Measurements from ENCODE around the gene DUSP19. TPM values are rescaled to one million over a fixed set of nuclear protein-coding genes. Genes with fewer than 3 reads are reported as not detected.
A peak's percentile ranks its signal among the peaks of the same experiment; 100 is the strongest.

The DUSP19 gene
- 3.9 and 4.7 TPM in 2 replicates for total RNA-seq
- long read RNA-seq, full-length matches to known transcripts, result 2 of 3 reads
- long read RNA-seq, partial matches to known transcripts, result 0 of 3 reads
- long read RNA-seq, other reads (novel, unspliced or antisense), result 1 of 3 reads

- no peaks in the 10 kb centered on the region for H3K36me3 Mint-ChIP-seq (ENCODE audit: unreplicated experiment)
- H3K27ac Mint-ChIP-seq (ENCODE audit: unreplicated experiment), result peak within 1 kb of the TSS; percentile 87
- DNase-seq (ENCODE audit: extremely low spot score, unreplicated experiment), result peak; percentile 96
- H3K4me3 Mint-ChIP-seq (ENCODE audit: unreplicated experiment), result peak within 1 kb of the TSS; percentile 89
- TF ChIP-seq CTCF (IDR thresholded peaks at IDR 0.05), result no peak
- no peaks in the 10 kb centered on the region for H3K9me3 Mint-ChIP-seq (ENCODE audit: unreplicated experiment)
- peaks cover 9% of the 10 kb centered on the region for H3K4me1 Mint-ChIP-seq (ENCODE audit: unreplicated experiment)
- peaks cover 8% of the 10 kb centered on the region for H3K27me3 Mint-ChIP-seq (ENCODE audit: unreplicated experiment)
Observed at GRCh38 chr2:183078464-183079138, at the start of gene DUSP19. DUSP19 (plus strand) TSS chr2:183078747; CDS start chr2:183078934, 187 bp downstream.

- Mint-ChIP-seq H3K27ac (ENCODE audit: unreplicated experiment) (peak overlapping the region; percentile 8), H3K9me3 (ENCODE audit: unreplicated experiment) (no peaks in the 10 kb centered on the region), H3K27me3 (ENCODE audit: unreplicated experiment) (no peaks in the 10 kb centered on the region), H3K4me1 (ENCODE audit: unreplicated experiment) (peaks cover 73% of the 10 kb centered on the region), H3K36me3 (ENCODE audit: unreplicated experiment) (peaks cover 2% of the 10 kb centered on the region), H3K4me3 (ENCODE audit: unreplicated experiment) (no peak overlapping the region)
- no peak for TF ChIP-seq CTCF (IDR thresholded peaks at IDR 0.05)
- no peak for DNase-seq (ENCODE audit: extremely low spot score, unreplicated experiment)
Observed at GRCh38 chr2:183029219-183029618, 49.3 kb upstream of the DUSP19 start.

GRCh38 chr2:183031911-183032794, 46.4 kb upstream of the DUSP19 start:
- no peak for DNase-seq (ENCODE audit: extremely low spot score, unreplicated experiment)
- Mint-ChIP-seq H3K36me3 (ENCODE audit: unreplicated experiment) (no peaks in the 10 kb centered on the region), H3K27me3 (ENCODE audit: unreplicated experiment) (no peaks in the 10 kb centered on the region), H3K9me3 (ENCODE audit: unreplicated experiment) (no peaks in the 10 kb centered on the region), H3K4me3 (ENCODE audit: unreplicated experiment) (no peak overlapping the region), H3K27ac (ENCODE audit: unreplicated experiment) (no peak overlapping the region), H3K4me1 (ENCODE audit: unreplicated experiment) (peaks cover 81% of the 10 kb centered on the region)
- no peak for TF ChIP-seq CTCF (IDR thresholded peaks at IDR 0.05)

- Mint-ChIP-seq H3K27ac (ENCODE audit: unreplicated experiment) (peak overlapping the region; percentile 44), H3K36me3 (ENCODE audit: unreplicated experiment) (no peaks in the 10 kb centered on the region), H3K27me3 (ENCODE audit: unreplicated experiment) (no peaks in the 10 kb centered on the region), H3K9me3 (ENCODE audit: unreplicated experiment) (no peaks in the 10 kb centered on the region), H3K4me1 (ENCODE audit: unreplicated experiment) (peaks cover 78% of the 10 kb centered on the region), H3K4me3 (ENCODE audit: unreplicated experiment) (peak overlapping the region; percentile 49)
- TF ChIP-seq CTCF (IDR thresholded peaks at IDR 0.05), result no peak
- no peak for DNase-seq (ENCODE audit: extremely low spot score, unreplicated experiment)
Observed at GRCh38 chr2:183033951-183034350, 44.6 kb upstream of the DUSP19 start.

- H3K27me3 Mint-ChIP-seq (ENCODE audit: unreplicated experiment), result no peaks in the 10 kb centered on the region
- H3K4me3 Mint-ChIP-seq (ENCODE audit: unreplicated experiment), result peak overlapping the region; percentile 95
- no peaks in the 10 kb centered on the region for H3K9me3 Mint-ChIP-seq (ENCODE audit: unreplicated experiment)
- peak overlapping the region; percentile 44 for H3K27ac Mint-ChIP-seq (ENCODE audit: unreplicated experiment)
- no peaks in the 10 kb centered on the region for H3K36me3 Mint-ChIP-seq (ENCODE audit: unreplicated experiment)
- H3K4me1 Mint-ChIP-seq (ENCODE audit: unreplicated experiment), result peaks cover 75% of the 10 kb centered on the region
- DNase-seq (ENCODE audit: extremely low spot score, unreplicated experiment), result no peak
- no peak for TF ChIP-seq CTCF (IDR thresholded peaks at IDR 0.05)
Observed at GRCh38 chr2:183034806-183035205, 43.7 kb upstream of the DUSP19 start.
